Esophagus muscularis mucosa (tissue), 4 donors: ENCODE results near the gene DTYMK. TPM values are rescaled to one million over a fixed set of nuclear protein-coding genes. Genes with fewer than 3 reads are reported as not detected.

ENCODE experiments used
- DNase-seq: peaks from one replicate; pipeline ENCODE4 v3.0.0-alpha.2; 2017; ENCODE audit errors: extremely low spot score
- H3K27ac ChIP-seq, 4 donors: fragments of 200-600 bp; sonication (generic); replicated peaks in 1 of 4; 1 replicate in 3 of 4; 2 replicates in 1 of 4; pipeline ENCODE4 v1.5.1; 2016 to 2019; ENCODE audit warnings: mild to moderate bottlenecking in 1 of 4
- H3K27me3 ChIP-seq, 4 donors: fragments of 200-600 bp; sonication (generic); one replicate each; pipeline versions ENCODE4 v1.5.1 to v1.6.0; 2016 to 2019
- H3K36me3 ChIP-seq, 4 donors: fragments of 200-600 bp; sonication (generic); one replicate each; pipeline ENCODE4 v1.5.1; 2016 to 2019
- H3K4me1 ChIP-seq, 4 donors: fragments of 200-600 bp; sonication (generic); one replicate each; pipeline ENCODE4 v1.5.1; 2016 to 2019
- H3K4me3 ChIP-seq, 4 donors: fragments of 200-600 bp; sonication (generic); 1 replicate in 2 of 4; 2 replicates in 2 of 4; pipeline ENCODE4 v1.5.1; 2016 to 2019; ENCODE audit warnings: mild to moderate bottlenecking in 4 of 4, moderate library complexity in 1 of 4
- H3K9me3 ChIP-seq, 4 donors: fragments of 200-600 bp; sonication (generic); 1 replicate in 3 of 4; 2 replicates in 1 of 4; pipeline ENCODE4 v1.5.1; 2016 to 2019
- EP300 ChIP-seq: sonication (generic); formaldehyde crosslinking; IDR thresholded peaks from one replicate; pipeline ENCODE4 v1.6.1; 2017; ENCODE audit warnings: antibody characterized with exemption
- POLR2A ChIP-seq: fragments of 450-650 bp; IDR thresholded peaks from one replicate; pipeline ENCODE4 v1.6.1; 2017; ENCODE audit warnings: antibody characterized with exemption, moderate library complexity, mild to moderate bottlenecking, low read depth
- POLR2AphosphoS5 ChIP-seq, 2 donors: sonication (generic); formaldehyde crosslinking; IDR thresholded peaks; one replicate each; pipeline ENCODE4 v1.6.1; 2017; ENCODE audit warnings: antibody characterized with exemption in 2 of 2
- WGBS: methylation state at CpG from one replicate; pipeline ENCODE4 v1.1.5; 2018; 5-methylcytosine and 5-hydroxymethylcytosine counted together
- intact Hi-C: fragments of 100-400 bp; cut with DNase I; formaldehyde crosslinking; loops from one replicate; pipeline ENCODE4 v1.15.1; 2023
- total RNA-seq, 4 donors: library from RNA; depleted of rRNA; stranded (reverse); fragments of >200 nt; gene quantifications; one replicate each; pipeline versions ENCODE4 v1.1.0 to v1.2.1, GENCODE V29; 2016
- TF ChIP-seq, protein P1 (sequence below), 3 experiments: fragments of 200-600 bp in 2 of 3; fragments of 450-650 bp in 1 of 3; sonication (generic) in 2 of 3; IDR thresholded peaks; one replicate each; pipeline ENCODE4 v1.5.1; 2017 to 2019; ENCODE audit warnings: antibody characterized with exemption in 3 of 3, mild to moderate bottlenecking in 2 of 3, moderate library complexity in 1 of 3

Gene DTYMK
- total RNA-seq, 4 donors from 2014 or later = 6.8 to 14.5 (median 10.6) TPM

DNA sequence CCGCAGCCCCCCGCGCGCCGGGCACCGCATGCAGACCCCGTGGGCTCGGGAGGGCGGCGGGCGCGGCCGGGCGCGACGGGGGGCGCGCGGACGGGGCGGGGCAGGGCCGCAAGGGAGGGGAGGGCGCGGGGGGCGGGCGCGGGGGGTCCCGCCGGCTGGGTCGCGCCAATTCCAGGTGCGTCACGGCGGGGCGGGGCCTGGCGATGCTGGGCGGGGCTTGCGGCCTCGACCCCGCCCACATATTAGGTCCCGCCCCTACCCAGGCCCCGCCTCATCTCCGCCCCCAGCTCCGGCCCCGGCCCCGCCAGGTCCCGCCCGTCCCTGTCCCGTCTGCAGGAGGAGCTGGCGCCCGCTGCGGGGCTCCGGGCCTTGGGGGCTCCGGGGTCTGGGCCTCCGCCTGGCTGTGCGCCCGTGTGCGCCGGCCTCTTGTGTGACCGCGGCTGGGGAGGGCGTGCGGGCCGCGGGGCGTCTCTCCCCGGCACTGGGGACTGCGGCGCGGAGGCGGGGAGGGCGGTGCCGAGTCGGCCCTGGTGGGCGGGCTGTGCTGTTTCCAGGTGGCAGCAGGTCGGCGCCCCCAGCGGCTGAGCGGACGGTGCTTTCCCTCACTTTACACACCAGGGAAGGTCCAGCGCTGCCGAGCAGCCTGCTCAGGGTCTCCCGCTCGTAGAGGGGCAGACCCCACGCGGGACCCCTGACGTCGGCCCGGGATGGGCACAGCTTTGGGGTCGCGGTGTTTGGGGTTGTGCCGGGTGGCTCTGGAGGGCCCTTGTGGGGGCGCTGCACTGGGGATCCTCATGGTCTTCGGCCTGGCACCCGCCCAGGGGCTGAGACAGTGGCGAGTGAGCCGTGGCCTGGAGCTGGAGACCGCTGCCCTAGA lies 15.8 kb upstream of the DTYMK start:
- H3K4me1 ChIP-seq = peaks cover 15 to 28% (median 28%) of the 10 kb centered on the region in 4 donors
- intact Hi-C loops = loop anchor here (10.0 kb wide), 1 partner anchor 348 kb away; the partner anchor contains the start of gene FARP2
- no peaks in the 10 kb centered on the region for H3K27me3 ChIP-seq
- TF ChIP-seq POLR2AphosphoS5 (IDR thresholded peaks at IDR 0.05) (no peak), POLR2A (no peak)
- TF ChIP-seq, protein P1, sequence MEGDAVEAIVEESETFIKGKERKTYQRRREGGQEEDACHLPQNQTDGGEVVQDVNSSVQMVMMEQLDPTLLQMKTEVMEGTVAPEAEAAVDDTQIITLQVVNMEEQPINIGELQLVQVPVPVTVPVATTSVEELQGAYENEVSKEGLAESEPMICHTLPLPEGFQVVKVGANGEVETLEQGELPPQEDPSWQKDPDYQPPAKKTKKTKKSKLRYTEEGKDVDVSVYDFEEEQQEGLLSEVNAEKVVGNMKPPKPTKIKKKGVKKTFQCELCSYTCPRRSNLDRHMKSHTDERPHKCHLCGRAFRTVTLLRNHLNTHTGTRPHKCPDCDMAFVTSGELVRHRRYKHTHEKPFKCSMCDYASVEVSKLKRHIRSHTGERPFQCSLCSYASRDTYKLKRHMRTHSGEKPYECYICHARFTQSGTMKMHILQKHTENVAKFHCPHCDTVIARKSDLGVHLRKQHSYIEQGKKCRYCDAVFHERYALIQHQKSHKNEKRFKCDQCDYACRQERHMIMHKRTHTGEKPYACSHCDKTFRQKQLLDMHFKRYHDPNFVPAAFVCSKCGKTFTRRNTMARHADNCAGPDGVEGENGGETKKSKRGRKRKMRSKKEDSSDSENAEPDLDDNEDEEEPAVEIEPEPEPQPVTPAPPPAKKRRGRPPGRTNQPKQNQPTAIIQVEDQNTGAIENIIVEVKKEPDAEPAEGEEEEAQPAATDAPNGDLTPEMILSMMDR (IDR thresholded peaks at IDR 0.05) = peak; percentile 23 to 32 (median 25)
- H3K27ac ChIP-seq = peak overlapping the region; percentile 87 to 99 (median 94)
- no peaks in the 10 kb centered on the region for H3K9me3 ChIP-seq
- WGBS = 0% methylated on average over 25 of the region's 98 CpGs
- peak; percentile 95 for DNase-seq
- H3K4me3 ChIP-seq = peak overlapping the region; percentile 70 to 91 (median 84)
- peaks cover 20 to 33% (median 28%) of the 10 kb centered on the region in 4 donors for H3K36me3 ChIP-seq

DNA sequence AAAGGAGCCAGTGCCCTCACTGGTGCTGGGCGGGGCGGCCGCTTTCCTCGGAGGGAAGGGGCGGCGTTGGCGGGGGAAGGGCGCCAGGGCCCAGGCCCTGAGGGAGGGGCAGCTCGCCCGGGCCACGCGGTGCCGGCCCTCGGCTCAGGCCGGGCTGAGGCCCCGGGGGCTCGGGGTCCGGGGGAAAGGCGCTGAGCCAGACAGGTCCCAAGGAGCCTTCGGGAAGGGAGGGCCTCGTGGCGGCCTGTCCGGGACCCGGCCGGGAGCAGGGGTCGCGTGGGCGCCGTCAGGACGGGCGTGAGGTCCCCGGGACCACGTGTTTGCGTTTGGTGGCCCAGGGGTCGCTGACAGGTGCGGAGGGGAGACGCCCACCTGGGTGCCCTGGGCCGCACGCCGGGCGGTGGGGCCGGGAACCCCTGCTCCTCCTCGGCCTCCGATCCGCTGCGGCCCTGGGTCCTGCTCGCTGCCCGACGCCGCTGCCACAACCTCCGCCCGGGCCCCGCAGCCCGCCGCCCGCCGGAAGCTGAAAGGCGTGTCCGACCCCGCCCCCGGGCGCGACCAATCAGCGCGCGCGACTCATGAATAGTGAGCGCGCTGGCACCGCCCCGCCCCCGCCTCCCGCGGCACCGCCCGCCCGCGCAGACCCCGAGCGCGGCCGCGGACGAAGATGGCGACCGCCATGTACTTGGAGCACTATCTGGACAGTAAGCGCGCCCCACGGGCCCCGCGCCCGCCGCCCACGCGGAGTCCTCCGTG lies 15.0 kb upstream of the DTYMK start, which contains the start of gene ING5:
Gene ING5, plus strand, starts transcription at position 641 of the 756 bp plus-strand sequence. Its CDS starts 27 bp downstream, at position 668.
- intact Hi-C loops = loop anchor here (10.0 kb wide), 1 partner anchor 347 kb away; the partner anchor contains the start of gene FARP2
- DNase-seq = peak; percentile 98
- H3K27ac ChIP-seq = peak within 1 kb of the TSS; percentile 87 to 99 (median 94)
- H3K9me3 ChIP-seq = no peaks in the 10 kb centered on the region
- peaks cover 15 to 28% (median 28%) of the 10 kb centered on the region in 4 donors for H3K4me1 ChIP-seq
- no peaks in the 10 kb centered on the region for H3K27me3 ChIP-seq
- H3K36me3 ChIP-seq = peaks cover 14 to 25% (median 21%) of the 10 kb centered on the region in 4 donors
- TF ChIP-seq POLR2AphosphoS5 (IDR thresholded peaks at IDR 0.05) (peak; percentile 66 to 85), EP300 (no peak), POLR2A (peak; percentile 55)
- TF ChIP-seq, protein P1 (IDR thresholded peaks at IDR 0.05) = no peak
- WGBS = 0% methylated on average over 3 of the region's 96 CpGs
- H3K4me3 ChIP-seq = peak within 1 kb of the TSS; percentile 70 to 91 (median 84)

DNA sequence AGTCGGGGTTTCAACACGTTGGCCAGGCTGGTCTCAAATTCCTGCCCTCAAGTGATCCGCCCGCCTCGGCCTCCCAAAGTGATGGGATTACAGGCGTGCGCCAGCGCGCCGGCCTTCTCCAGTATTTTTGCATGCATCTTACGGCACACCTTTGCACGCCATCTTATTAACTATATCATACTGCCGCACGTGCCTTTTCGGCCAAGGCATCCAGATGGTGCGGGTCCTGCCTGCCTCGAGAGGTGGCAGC lies 14.5 kb upstream of the DTYMK start:
- H3K9me3 ChIP-seq = no peaks in the 10 kb centered on the region
- peaks cover 9 to 23% (median 16%) of the 10 kb centered on the region in 4 donors for H3K36me3 ChIP-seq
- TF ChIP-seq, protein P1 (IDR thresholded peaks at IDR 0.05) = peak in 2 of 3 experiments; percentile 52 to 56
- TF ChIP-seq POLR2A = no peak
- no peak for DNase-seq
- peak overlapping the region; percentile 87 to 99 (median 94) for H3K27ac ChIP-seq
- H3K4me3 ChIP-seq = peak overlapping the region; percentile 70 to 91 (median 84)
- peaks cover 15 to 28% (median 28%) of the 10 kb centered on the region in 4 donors for H3K4me1 ChIP-seq
- intact Hi-C loops = loop anchor here (10.0 kb wide), 1 partner anchor 346 kb away; the partner anchor contains the start of gene FARP2
- H3K27me3 ChIP-seq = no peaks in the 10 kb centered on the region
- WGBS = no CpG with 5 or more reads among the region's 17 CpGs

DNA sequence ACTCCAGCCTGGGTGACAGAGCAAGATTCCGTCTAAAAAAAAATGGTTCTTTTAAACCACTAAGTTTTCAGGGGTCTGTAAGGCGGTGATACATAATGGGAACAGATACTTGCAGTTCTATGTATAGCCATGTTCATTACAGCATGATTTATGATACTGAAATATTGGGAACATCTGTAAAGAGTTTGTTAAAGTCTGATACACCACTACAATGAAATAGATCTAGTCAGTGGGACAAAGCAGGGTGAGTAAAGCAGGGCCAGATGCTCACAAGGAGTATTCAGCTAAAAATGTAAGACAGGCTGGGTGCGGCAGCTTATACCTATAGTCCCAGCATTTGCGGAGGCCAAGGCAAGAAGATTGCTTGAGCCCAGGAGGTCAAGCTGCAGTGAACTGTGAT lies 9.0 kb upstream of the DTYMK start:
- Histone ChIP-seq H3K36me3 (peaks cover 7 to 46% (median 38%) of the 10 kb centered on the region in 4 donors), H3K27me3 (no peaks in the 10 kb centered on the region), H3K4me1 (peaks cover under 1 to 5% (median 4%) of the 10 kb centered on the region in 4 donors), H3K4me3 (no peak overlapping the region), H3K9me3 (no peaks in the 10 kb centered on the region), H3K27ac (no peak overlapping the region)
- DNase-seq = no peak
- no peak for TF ChIP-seq POLR2A
- TF ChIP-seq POLR2AphosphoS5 (IDR thresholded peaks at IDR 0.05) = no peak
- TF ChIP-seq, protein P1 (IDR thresholded peaks at IDR 0.05) = no peak
- TF ChIP-seq EP300 = no peak
- intact Hi-C loops = no loop called here
- whole genome bisulfite sequencing = 92% methylated on average over 4 of the region's 4 CpGs
